ENCODE data around the gene EIF2S1. TPM values are rescaled to one million over a fixed set of nuclear protein-coding genes. Genes with fewer than 3 reads are reported as not detected.

Gene EIF2S1
- total and polyA plus RNA-seq, 2 of the 13 experiments (the other 11 are each of a cell fraction or from before 2014, with no cell fraction given), result 49.1 to 246 TPM

- TF ChIP-seq LRRFIP1 (CRISPR knock-in tag; conservative IDR thresholded peaks at IDR 0.05) (no peak), YEATS2 (CRISPR knock-in tag; IDR thresholded peaks at IDR 0.05; ENCODE audit: borderline replicate concordance) (no peak), CREB1 (IDR thresholded peaks at IDR 0.05) (0 out of 2 replicates have a peak, but pooled peaks have one; percentile 24), CREB1 (CRISPR knock-in tag; IDR thresholded peaks at IDR 0.05) (no peak), XRCC5 (optimal IDR thresholded peaks at IDR 0.05; ENCODE audit: low read length) (no peak), ZNF234 (CRISPR knock-in tag; conservative IDR thresholded peaks at IDR 0.05) (no peak), ATF7-NPFF (CRISPR knock-in tag; IDR thresholded peaks at IDR 0.05; ENCODE audit: low read depth) (no peak), SAP130 (CRISPR knock-in tag; IDR thresholded peaks at IDR 0.05; ENCODE audit: low read depth) (peak; percentile 3), MTA3 (CRISPR knock-in tag; IDR thresholded peaks at IDR 0.05) (no peak), ZFP82 (CRISPR knock-in tag; IDR thresholded peaks at IDR 0.05; ENCODE audit: borderline replicate concordance) (no peak), HNF4G (IDR thresholded peaks at IDR 0.05; ENCODE audit: borderline replicate concordance, low read depth, low read length) (no peak), HNF4G (CRISPR knock-in tag; IDR thresholded peaks at IDR 0.05; ENCODE audit: borderline replicate concordance, low read depth) (no peak), ZNF138 (CRISPR knock-in tag; IDR thresholded peaks at IDR 0.05; ENCODE audit: low read depth) (peak; percentile 84; the same call in 1 of the 2 replicates)
Observed at GRCh38 chr14:67360470-67361206, 510 bp downstream of the EIF2S1 start (continued).
